Activated naive CD4-positive, alpha-beta T cell treated with anti-CD3 and anti-CD28 coated beads, Interleukin-2, amount 10 ng/mL, durations not matched to agents 7 days and 5 days (primary cell): ENCODE data around the gene NFE2L3.
"Not testable (repeated sequence)": the region's sequence is repeated elsewhere in the genome, so short reads cannot be mapped to it uniquely, and the experiment has no call there.

Experiments
- CTCF ChIA-PET: fragments of 350-600 bp; sonication (Branson Sonifier 250); formaldehyde crosslinking; loops from one replicate; lab custom pipeline; 2021; ENCODE audit warnings: antibody characterized with exemption; lab: Charles Lee
- DNase-seq: peaks from one replicate; pipeline ENCODE4 v3.0.0-alpha.2; 2020
- H3K27ac Mint-ChIP-seq: one replicate; pipeline ENCODE4 v1.8.0; 2021; ENCODE audit warnings: mild to moderate bottlenecking, moderate library complexity, mixed read lengths
- H3K27me3 Mint-ChIP-seq: one replicate; pipeline ENCODE4 v1.8.0; 2021; ENCODE audit warnings: mild to moderate bottlenecking, mixed read lengths
- H3K36me3 Mint-ChIP-seq: one replicate; pipeline ENCODE4 v1.8.0; 2021; ENCODE audit warnings: mixed read lengths
- H3K4me1 Mint-ChIP-seq: one replicate; pipeline ENCODE4 v1.8.0; 2021; ENCODE audit warnings: mixed read lengths
- H3K4me3 Mint-ChIP-seq: one replicate; pipeline ENCODE4 v1.8.0; 2021; ENCODE audit warnings: mild to moderate bottlenecking, moderate library complexity, mixed read lengths
- H3K9me3 Mint-ChIP-seq: one replicate; pipeline ENCODE4 v1.8.0; 2021; ENCODE audit warnings: mixed read lengths

NFE2L3 gene

DNA sequence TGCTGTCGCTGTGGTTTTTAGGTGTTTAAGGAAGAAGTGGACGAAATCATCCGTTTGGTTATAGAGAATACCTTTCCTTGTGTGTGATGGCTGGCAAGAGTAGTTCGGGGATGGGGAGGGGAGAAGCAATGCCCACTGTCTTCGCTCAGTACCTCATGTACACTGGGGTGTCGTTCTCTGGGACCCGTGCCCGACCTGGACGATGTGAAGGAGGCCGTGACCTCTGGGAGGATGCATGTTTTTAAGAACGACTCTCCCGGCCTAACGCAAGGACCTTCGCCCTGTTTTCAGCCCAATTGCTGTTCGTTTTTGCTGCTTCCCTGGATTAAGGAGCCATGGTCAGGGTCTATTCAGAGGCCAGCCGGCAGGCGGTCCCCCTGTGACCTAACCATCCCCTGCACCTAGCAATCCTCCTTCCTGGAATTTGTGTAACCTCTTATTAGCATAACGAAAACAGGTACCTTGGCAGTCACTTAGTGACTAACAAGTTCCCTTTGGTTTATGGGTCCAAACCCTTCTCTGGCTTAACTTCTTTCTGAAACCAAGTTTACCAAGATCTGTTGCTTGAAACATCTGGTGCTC, 1.3 kb downstream of the NFE2L3 start:
- H3K27me3 Mint-ChIP-seq: peaks cover 13% of the 10 kb centered on the region
- peak; percentile 32 for DNase-seq
- H3K4me3 Mint-ChIP-seq: peak overlapping the region; percentile 96
- CTCF ChIA-PET: interaction anchor here (1.9 kb wide), 1 partner anchor 61 kb away, joined by 4 read pairs; no protein-coding TSS in a partner anchor
- no peaks in the 10 kb centered on the region for H3K9me3 Mint-ChIP-seq
- H3K36me3 Mint-ChIP-seq: peaks cover 11% of the 10 kb centered on the region
- peak overlapping the region; percentile 86 for H3K27ac Mint-ChIP-seq
- H3K4me1 Mint-ChIP-seq: peaks cover 70% of the 10 kb centered on the region

DNA sequence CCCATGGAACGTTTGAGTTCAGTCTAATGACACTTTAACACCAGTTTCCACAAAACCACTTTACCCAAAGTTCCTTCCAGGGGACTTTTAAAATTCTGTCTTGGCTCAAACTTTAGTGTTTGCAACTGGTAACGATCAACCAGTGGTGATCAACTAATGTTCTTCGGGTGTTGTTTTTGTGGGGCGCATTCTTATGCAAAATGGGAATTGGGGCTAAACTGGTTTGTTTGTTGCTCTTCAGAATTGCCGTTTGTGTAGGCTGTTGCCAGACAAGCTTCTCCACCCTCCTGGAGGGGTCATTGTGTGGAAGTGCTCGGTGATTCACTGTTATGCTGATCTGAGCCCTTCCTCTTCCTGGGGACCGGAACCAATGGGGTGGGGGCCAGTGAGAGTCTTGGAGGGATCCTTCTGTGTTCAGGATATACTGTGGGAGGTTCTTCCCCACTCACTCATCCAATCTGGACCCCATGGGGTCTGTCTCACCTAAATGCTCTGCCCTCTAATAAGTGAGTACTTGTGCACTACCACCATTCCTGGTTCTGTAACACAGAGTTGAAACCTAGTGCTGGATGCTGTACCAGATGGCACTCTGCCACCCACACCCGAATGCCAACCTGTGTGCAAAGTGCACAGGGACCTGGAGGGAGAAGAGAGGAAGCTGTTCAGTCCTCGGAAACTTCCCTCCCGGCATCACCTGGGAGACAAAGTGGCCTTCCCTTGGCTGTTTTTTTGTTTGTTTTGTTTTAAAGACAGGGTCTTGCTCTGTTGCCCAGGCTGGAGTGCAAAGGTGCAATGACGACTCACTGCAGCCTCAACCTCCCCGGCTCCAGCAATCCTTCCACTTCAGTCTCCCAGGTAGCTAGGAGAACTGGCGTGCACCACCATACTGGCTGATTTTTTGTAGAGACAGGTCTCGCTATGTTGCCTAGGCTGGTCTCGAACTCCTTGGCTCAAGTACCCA, 2.1 kb downstream of the NFE2L3 start:
- DNase-seq: peak; percentile 39
- H3K27ac Mint-ChIP-seq: peak overlapping the region; percentile 86
- CTCF ChIA-PET: interaction anchor here (0.9 to 1.9 kb wide), 4 partner anchors 34 to 71 kb away, joined by 3 to 4 read pairs (median 4); no protein-coding TSS in a partner anchor
- peaks cover 14% of the 10 kb centered on the region for H3K36me3 Mint-ChIP-seq
- H3K9me3 Mint-ChIP-seq: no peaks in the 10 kb centered on the region
- H3K4me1 Mint-ChIP-seq: peaks cover 78% of the 10 kb centered on the region
- H3K4me3 Mint-ChIP-seq: peak overlapping the region; percentile 96
- peaks cover 10% of the 10 kb centered on the region for H3K27me3 Mint-ChIP-seq

DNA sequence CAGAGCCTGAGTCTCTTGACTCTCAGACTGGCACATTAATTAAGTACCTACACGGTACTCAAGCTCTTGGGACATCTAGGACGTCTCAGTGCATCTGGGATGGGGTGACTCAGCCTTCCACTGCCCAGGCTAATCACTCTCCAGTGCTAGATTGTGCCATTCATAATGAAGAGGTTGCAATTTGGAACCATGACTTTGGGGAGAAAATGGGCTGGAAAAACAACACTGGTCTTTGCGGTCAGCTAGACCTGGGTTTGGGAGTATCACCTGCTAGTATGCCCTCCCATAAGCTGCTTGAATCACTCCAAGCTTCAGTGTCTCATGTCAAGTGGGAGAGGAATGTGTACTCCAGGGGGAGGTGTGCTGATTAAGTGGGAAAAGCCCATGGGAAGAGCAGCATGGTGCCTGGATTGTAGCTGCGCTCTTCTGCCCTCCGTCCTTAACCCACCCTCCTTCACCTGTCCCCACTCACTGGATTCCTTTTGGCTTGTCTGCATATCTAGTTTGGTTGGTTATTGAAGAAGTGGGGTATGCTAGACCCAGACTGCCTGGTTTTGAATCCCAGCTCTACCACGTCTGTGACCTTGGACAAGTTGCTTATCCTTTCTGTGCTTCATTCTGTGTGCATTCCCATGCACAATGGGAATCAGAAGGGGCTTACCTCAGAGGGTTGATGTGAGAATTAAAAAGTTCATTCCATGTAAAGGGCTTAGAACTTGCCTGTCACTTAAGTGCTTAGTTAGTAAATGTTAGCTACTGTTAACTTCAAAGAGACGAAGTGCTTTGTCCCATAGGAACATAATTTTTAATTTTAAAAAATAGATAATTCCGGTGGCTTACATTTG, 3.8 kb downstream of the NFE2L3 start:
- peaks cover 14% of the 10 kb centered on the region for H3K36me3 Mint-ChIP-seq
- peaks cover 83% of the 10 kb centered on the region for H3K4me1 Mint-ChIP-seq
- H3K27ac Mint-ChIP-seq: peak overlapping the region; percentile 85
- H3K9me3 Mint-ChIP-seq: no peaks in the 10 kb centered on the region
- DNase-seq: no peak
- H3K4me3 Mint-ChIP-seq: peak overlapping the region; percentile 41
- H3K27me3 Mint-ChIP-seq: peaks cover 5% of the 10 kb centered on the region
- CTCF ChIA-PET: interaction anchor here (0.6 to 1.5 kb wide), 9 partner anchors 33 to 263 kb away, joined by 3 to 4 read pairs (median 3); no protein-coding TSS in a partner anchor

DNA sequence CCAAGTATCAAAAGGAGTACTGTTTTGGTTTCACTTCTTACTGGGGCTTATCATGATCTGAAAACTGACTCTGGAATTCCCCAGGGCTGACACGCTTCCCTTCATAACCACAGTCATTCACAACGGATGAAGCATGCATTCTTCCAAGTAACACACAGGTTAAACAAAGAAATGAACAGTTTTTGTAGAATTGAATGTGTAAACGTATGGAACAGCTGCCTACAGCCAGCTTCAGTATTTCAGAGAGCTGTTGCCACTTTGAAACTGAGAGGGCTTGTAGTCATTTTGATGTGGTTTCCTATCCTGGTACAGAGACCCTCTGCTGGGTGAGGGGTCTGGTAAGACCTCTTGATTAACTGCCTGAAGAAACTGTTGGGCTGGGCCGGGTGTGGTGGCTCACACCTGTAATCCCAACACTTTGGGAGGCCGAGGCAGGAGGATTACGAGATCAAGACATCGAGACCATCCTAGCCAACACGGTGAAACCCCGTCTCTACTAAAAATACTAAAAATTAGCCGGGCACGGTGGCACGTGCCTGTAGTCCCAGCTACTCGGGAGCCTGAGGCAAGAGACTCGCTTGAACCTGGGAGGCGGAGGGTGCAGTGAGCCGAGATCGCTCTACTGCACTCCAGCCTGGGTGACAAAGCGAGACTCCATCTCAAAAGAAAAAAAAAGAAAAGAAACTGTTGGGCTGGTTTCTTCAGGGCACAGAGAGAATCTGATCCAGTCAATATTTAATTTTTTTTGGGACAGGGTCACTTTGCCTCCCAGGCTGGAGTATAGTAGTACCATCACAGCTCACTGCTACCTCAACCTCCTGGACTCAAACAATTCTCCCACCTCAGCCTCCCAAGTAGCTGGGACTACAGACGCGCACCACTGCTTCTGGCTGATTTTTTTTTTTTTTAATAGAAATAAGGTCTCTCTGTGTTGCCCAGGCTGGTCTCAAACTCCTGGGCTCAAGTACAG, 4.7 kb downstream of the NFE2L3 start:
- Mint-ChIP-seq H3K36me3 (peaks cover 17% of the 10 kb centered on the region), H3K27me3 (peaks cover 2% of the 10 kb centered on the region), H3K4me3 (peak overlapping the region; percentile 41), H3K4me1 (peaks cover 76% of the 10 kb centered on the region), H3K27ac (peak overlapping the region; percentile 85), H3K9me3 (no peaks in the 10 kb centered on the region)
- DNase-seq: peak; percentile 52
- CTCF ChIA-PET: interaction anchor here (0.9 to 1.5 kb wide), 4 partner anchors 18 to 213 kb away, joined by 3 to 5 read pairs (median 4); no protein-coding TSS in a partner anchor

DNA sequence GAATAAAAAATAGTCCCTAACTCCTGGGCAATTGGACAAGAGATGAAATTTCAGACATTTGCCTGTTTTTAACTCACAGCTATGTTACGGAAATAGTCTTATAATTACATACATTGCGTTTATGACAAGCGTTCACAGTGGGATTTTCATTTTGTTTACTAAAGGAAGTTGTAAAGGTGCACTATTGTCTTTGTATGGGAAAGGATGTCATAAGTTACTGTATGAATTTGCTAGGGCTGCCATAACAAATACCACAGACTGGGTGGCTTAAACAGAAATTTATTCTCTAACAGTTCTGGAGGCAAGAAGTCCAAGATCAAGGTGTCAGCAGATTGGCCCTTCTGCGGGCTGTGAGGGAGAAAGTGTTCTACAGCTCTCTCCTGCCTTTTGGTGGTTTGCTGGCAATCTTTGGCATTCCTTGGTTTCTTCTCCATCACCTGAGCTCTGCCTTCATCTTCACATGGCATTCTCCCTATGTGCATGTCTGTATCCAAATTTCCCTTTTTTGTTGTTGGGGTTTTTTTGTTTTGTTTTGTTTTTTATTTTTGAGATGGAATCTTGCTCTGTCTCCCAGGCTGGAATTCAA, 5.6 kb downstream of the NFE2L3 start:
- CTCF ChIA-PET: interaction anchor here (0.7 to 1.5 kb wide), 3 partner anchors 17 to 67 kb away, joined by 3 to 5 read pairs (median 4); no protein-coding TSS in a partner anchor
- no peaks in the 10 kb centered on the region for H3K27me3 Mint-ChIP-seq
- no peaks in the 10 kb centered on the region for H3K9me3 Mint-ChIP-seq
- H3K27ac Mint-ChIP-seq: peak overlapping the region; percentile 82
- H3K36me3 Mint-ChIP-seq: peaks cover 17% of the 10 kb centered on the region
- H3K4me3 Mint-ChIP-seq: no peak overlapping the region
- H3K4me1 Mint-ChIP-seq: peaks cover 74% of the 10 kb centered on the region
- no peak for DNase-seq

DNA sequence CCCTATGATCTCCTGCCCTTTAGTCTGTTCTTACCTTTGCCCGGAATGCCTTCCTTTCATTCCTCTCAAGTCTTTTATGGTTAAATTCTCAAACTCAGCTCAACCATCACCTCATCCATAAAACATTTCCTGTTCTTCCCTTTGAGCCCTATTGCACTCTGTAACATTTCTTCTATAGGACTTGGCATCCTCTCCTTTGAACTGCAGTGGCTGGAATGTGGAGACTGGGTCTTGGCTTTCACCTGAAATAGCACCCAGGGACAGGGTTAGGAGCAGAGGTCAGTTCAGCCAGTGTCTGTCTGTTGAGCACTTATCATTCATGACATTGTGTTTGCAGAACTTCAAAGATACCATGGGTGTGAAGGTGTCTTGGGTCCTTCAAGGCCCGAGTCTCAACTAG, 7.2 kb downstream of the NFE2L3 start:
- Mint-ChIP-seq H3K36me3 (peaks cover 15% of the 10 kb centered on the region), H3K9me3 (peaks cover 1% of the 10 kb centered on the region), H3K4me1 (peaks cover 60% of the 10 kb centered on the region), H3K27me3 (no peaks in the 10 kb centered on the region), H3K4me3 (no peak overlapping the region), H3K27ac (no peak overlapping the region)
- no peak for DNase-seq
- CTCF ChIA-PET: no interaction called here

DNA sequence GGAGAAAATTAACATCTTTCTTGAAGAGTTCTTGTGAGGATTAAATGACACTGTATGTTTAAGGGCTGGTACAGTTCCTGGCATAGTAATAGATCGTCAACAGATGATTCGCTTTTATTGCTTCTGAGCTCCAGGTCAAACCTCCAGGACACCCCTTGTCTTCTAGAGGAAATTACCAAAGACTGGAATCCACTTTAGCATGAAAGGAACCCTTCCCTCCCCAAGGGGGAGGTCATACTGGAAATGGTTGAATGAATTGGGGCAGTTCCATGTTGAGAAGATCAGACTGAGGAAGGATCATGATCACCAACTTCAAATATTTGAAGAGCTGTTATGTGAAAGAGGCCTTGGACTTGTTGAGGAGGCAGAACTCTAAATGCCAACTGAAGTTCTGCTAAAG, 8.9 kb downstream of the NFE2L3 start:
- CTCF ChIA-PET: interaction anchor here (1.3 to 2.7 kb wide), 3 partner anchors 37 to 78 kb away, joined by 3 to 11 read pairs (median 5); no protein-coding TSS in a partner anchor
- Mint-ChIP-seq H3K4me3 (no peak overlapping the region), H3K36me3 (peaks cover 17% of the 10 kb centered on the region), H3K27me3 (no peaks in the 10 kb centered on the region), H3K9me3 (peaks cover 4% of the 10 kb centered on the region), H3K4me1 (peaks cover 44% of the 10 kb centered on the region), H3K27ac (peak overlapping the region; percentile 9)
- DNase-seq: no peak

DNA sequence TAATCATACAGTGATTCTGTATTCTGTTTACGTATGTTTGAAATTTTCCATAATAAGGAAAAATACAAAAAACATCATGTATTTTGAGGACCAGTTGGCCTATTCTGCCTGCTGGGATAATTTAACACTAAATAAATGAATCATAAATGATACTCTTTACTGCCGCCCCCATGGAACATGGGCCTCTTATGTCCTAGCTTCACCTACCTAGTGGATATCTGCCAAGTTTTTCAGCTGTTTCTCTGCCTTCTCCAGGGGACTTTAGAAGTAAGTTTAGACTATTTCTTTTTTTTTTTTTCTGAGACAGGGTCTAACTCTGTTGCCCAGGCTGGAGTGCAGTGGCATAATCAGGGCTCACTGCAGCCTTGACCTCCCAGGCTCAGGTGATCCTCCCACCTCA, 10.4 kb downstream of the NFE2L3 start:
- no peak for DNase-seq
- Mint-ChIP-seq H3K27ac (no peak overlapping the region), H3K4me3 (no peak overlapping the region), H3K9me3 (peaks cover 4% of the 10 kb centered on the region), H3K36me3 (peaks cover 17% of the 10 kb centered on the region), H3K27me3 (no peaks in the 10 kb centered on the region), H3K4me1 (peaks cover 44% of the 10 kb centered on the region)
- CTCF ChIA-PET: interaction anchor here (0.8 to 2.7 kb wide), 3 partner anchors 36 to 142 kb away, joined by 3 to 11 read pairs (median 4); no protein-coding TSS in a partner anchor

DNA sequence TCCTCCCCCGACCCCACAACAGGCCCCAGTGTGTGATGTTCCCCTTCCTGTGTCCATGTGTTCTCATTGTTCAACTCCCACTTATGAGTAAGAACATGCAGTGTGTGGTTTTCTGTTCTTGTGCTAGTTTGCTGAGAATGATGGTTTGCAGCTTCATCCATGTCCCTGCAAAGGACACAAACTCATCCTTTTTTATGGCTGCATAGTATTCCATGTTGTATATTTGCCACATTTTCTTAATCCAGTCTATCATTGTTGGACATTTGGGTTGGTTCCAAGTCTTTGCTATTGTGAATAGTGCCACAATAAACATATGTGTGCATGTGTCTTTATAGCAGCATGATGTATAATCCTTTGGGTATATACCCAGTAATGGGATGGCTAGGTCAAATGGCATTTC, 11.8 kb downstream of the NFE2L3 start:
- CTCF ChIA-PET, H3K27ac Mint-ChIP-seq, DNase-seq, H3K4me3 Mint-ChIP-seq, H3K9me3 Mint-ChIP-seq, H3K27me3 Mint-ChIP-seq: not testable (repeated sequence)
- Mint-ChIP-seq H3K36me3 (peaks cover 11% of the 10 kb centered on the region), H3K4me1 (peaks cover 38% of the 10 kb centered on the region)

DNA sequence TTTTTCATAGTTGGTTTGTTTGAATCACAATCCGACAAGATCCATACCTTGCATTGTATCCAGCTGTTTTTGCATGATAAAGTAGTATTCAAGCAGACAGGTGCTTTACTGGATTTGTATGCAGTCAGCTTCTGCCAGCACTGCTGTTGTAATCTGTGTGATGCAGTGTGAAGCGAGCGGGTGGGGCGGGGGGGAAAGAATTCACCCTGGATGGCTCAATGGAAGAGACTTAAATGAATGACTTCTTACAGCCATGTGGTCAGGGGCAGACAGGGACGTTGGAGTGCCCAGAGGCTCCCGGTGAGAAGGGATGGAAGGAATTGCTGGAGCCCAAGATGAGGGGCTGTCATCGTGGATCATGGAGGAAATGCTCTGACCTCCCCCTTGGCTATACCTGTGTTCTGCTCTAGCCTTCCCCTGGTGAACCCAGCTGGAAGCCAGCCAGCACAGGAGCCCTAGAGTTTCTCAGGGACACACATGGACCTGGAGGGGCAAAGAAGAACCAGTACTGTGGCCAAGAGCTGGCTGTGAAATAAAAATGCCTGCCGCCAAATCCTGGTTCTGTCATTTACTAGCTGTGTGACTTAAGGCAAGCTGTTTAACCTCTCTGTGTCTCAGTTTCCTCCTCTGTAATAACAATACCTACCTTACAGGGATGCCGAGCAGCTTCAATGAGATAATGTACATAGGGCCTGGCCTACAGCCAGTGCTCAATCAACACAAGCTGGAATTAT, 14.1 kb downstream of the NFE2L3 start:
- H3K27ac Mint-ChIP-seq: no peak overlapping the region

DNA sequence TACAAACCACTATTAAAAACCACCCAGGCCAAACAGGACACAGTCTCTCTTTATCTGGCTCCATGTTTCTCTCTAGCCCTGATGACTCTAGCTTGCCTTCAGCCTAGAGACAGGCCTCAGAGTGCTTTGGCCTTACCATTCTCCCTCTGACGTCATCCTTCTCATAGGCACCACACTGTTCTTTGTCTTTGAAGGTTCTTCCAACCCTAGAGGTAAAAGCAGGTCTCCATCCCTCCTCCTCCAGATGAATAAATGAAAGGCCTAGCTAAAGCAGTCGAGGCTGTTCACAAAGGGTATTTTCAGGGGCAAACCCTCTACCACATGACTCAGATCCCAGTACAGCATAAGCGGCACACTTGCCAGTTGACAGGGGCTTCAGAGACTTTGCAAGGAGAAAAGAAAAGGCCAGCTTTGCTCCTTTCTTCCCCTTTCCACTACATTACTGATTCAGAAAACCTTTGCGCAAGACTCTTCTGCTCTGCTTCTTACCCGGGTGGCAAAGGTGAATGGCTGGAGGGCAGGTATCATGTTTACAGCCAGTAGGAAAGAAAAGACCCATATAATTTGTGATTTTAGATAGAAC, 14.8 kb downstream of the NFE2L3 start:
- Mint-ChIP-seq H3K4me3 (no peak overlapping the region), H3K36me3 (peaks cover 19% of the 10 kb centered on the region), H3K9me3 (peaks cover 4% of the 10 kb centered on the region), H3K27ac (peak overlapping the region; percentile 73), H3K4me1 (peaks cover 32% of the 10 kb centered on the region), H3K27me3 (no peaks in the 10 kb centered on the region)
- no peak for DNase-seq
- CTCF ChIA-PET: interaction anchor here (0.8 to 1.4 kb wide), 5 partner anchors 74 to 84 kb away, joined by 3 to 4 read pairs (median 3); no protein-coding TSS in a partner anchor

More for the DNA sequence above, 14.1 kb downstream of the NFE2L3 start:
- Mint-ChIP-seq H3K9me3 (peaks cover 4% of the 10 kb centered on the region), H3K4me3 (no peak overlapping the region), H3K36me3 (peaks cover 17% of the 10 kb centered on the region), H3K4me1 (peaks cover 32% of the 10 kb centered on the region), H3K27me3 (no peaks in the 10 kb centered on the region)
- CTCF ChIA-PET: interaction anchor here (0.8 to 1.4 kb wide), 4 partner anchors 74 to 83 kb away, joined by 3 to 4 read pairs (median 3); no protein-coding TSS in a partner anchor
- no peak for DNase-seq
